ENCODE measurements around the gene CD151. TPM values are rescaled to one million over a fixed set of nuclear protein-coding genes. Genes with fewer than 3 reads are reported as not detected.

Gene CD151
- total RNA-seq, 1 donor from 2014 or later = 401 TPM

- ATAC-seq (no peak), DNase-seq (no peak)
- intact Hi-C loops (cut with micrococcal nuclease) = no loop called here
Measured at GRCh38 chr11:837189-837989, 4.6 kb downstream of the CD151 start.

- ATAC-seq (no peak), DNase-seq (no peak)
- intact Hi-C loops (cut with micrococcal nuclease) = no loop called here
Measured at GRCh38 chr11:837990-838307, 5.2 kb downstream of the CD151 start.

GRCh38 chr11:838441-839279, 5.9 kb downstream of the CD151 start:
- ATAC-seq (no peak), DNase-seq (no peak)
- intact Hi-C loops (cut with micrococcal nuclease) = no loop called here

GRCh38 chr11:839280-839623, 6.5 kb downstream of the CD151 start:
- ATAC-seq (no peak), DNase-seq (no peak)
- intact Hi-C loops (cut with micrococcal nuclease) = no loop called here

- DNase-seq (no peak), ATAC-seq (no peak)
- intact Hi-C loops (cut with micrococcal nuclease) = no loop called here
Measured at GRCh38 chr11:839875-840617, 7.3 kb downstream of the CD151 start.

GRCh38 chr11:841981-842369, 9.2 kb downstream of the CD151 start:
- DNase-seq = no peak
- ATAC-seq = peak; percentile 0
- intact Hi-C loops (cut with micrococcal nuclease) = no loop called here

GRCh38 chr11:842370-843002, 9.7 kb downstream of the CD151 start, which contains the start of the genes POLR2L and TSPAN4:
TSS of gene POLR2L (minus strand) at chr11:842529. CDS start at chr11:842508, 21 bp downstream.
TSS of gene TSPAN4 (plus strand) at chr11:842852. CDS start at chr11:850305, 7,453 bp downstream.
- DNase-seq (peak; percentile 95), ATAC-seq (peak; percentile 52)
- intact Hi-C loops (cut with micrococcal nuclease) = no loop called here

GRCh38 chr11:843086-843734, 10.5 kb downstream of the CD151 start:
- DNase-seq = peak; percentile 56
- intact Hi-C loops (cut with micrococcal nuclease) = no loop called here
- peak; percentile 0 for ATAC-seq

GRCh38 chr11:843818-844692, 11.3 kb downstream of the CD151 start:
- peak; percentile 50 for ATAC-seq
- DNase-seq = peak; percentile 93
- intact Hi-C loops (cut with micrococcal nuclease) = no loop called here

GRCh38 chr11:844693-845644, 12.2 kb downstream of the CD151 start:
- DNase-seq = peak; percentile 94
- intact Hi-C loops (cut with micrococcal nuclease) = no loop called here
- ATAC-seq = peak; percentile 62

- intact Hi-C loops (cut with micrococcal nuclease) = no loop called here
- ATAC-seq (no peak), DNase-seq (no peak)
Measured at GRCh38 chr11:845872-846495, 13.2 kb downstream of the CD151 start.

- intact Hi-C loops (cut with micrococcal nuclease) = no loop called here
- no peak for DNase-seq
- no peak for ATAC-seq
Measured at GRCh38 chr11:846496-847098, 13.8 kb downstream of the CD151 start.

GRCh38 chr11:847876-848275, 15.1 kb downstream of the CD151 start:
- DNase-seq (no peak), ATAC-seq (no peak)
- intact Hi-C loops (cut with micrococcal nuclease) = no loop called here

- peak; percentile 4 for ATAC-seq
- peak; percentile 71 for DNase-seq
- intact Hi-C loops (cut with micrococcal nuclease) = no loop called here
Measured at GRCh38 chr11:848380-848931, 15.7 kb downstream of the CD151 start.

GRCh38 chr11:849104-849824, 16.5 kb downstream of the CD151 start:
- ATAC-seq (no peak), DNase-seq (peak; percentile 68)
- intact Hi-C loops (cut with micrococcal nuclease) = no loop called here
